ENCODE measurements around the gene CEL.

Gene CEL

GRCh38 chr9:133051966-133052539 is 9.7 kb upstream of the CEL start:
- no peak overlapping the region for H3K4me3 ChIP-seq (ENCODE audit: low read length)
- no peak for DNase-seq (ENCODE audit: low read depth)
- no peak for TF ChIP-seq CTCF (conservative IDR thresholded peaks at IDR 0.05; ENCODE audit: low read length)

GRCh38 chr9:133054194-133054890 is 7.4 kb upstream of the CEL start:
- no peak for DNase-seq (ENCODE audit: low read depth)
- no peak overlapping the region; the same call in 1 of the 2 replicates for H3K4me3 ChIP-seq (ENCODE audit: low read length)
- no peak for TF ChIP-seq CTCF (conservative IDR thresholded peaks at IDR 0.05; ENCODE audit: low read length)

- H3K4me3 ChIP-seq (ENCODE audit: low read length), result no peak overlapping the region; the same call in 1 of the 2 replicates
- no peak for TF ChIP-seq CTCF (conservative IDR thresholded peaks at IDR 0.05; ENCODE audit: low read length)
- peak; percentile 97 for DNase-seq (ENCODE audit: low read depth)
Measured at GRCh38 chr9:133054966-133055365, 6.8 kb upstream of the CEL start.

- H3K4me3 ChIP-seq (ENCODE audit: low read length), result no peak overlapping the region
- DNase-seq (ENCODE audit: low read depth), result no peak
- TF ChIP-seq CTCF (conservative IDR thresholded peaks at IDR 0.05; ENCODE audit: low read length), result no peak
Measured at GRCh38 chr9:133055788-133056420, 5.9 kb upstream of the CEL start.

GRCh38 chr9:133056533-133056932 is 5.2 kb upstream of the CEL start:
- TF ChIP-seq CTCF (conservative IDR thresholded peaks at IDR 0.05; ENCODE audit: low read length), result no peak
- peak; percentile 55 for DNase-seq (ENCODE audit: low read depth)
- H3K4me3 ChIP-seq (ENCODE audit: low read length), result no peak overlapping the region

GRCh38 chr9:133057006-133057405 is 4.8 kb upstream of the CEL start:
- no peak for DNase-seq (ENCODE audit: low read depth)
- no peak overlapping the region for H3K4me3 ChIP-seq (ENCODE audit: low read length)
- no peak for TF ChIP-seq CTCF (conservative IDR thresholded peaks at IDR 0.05; ENCODE audit: low read length)

- no peak overlapping the region for H3K4me3 ChIP-seq (ENCODE audit: low read length)
- TF ChIP-seq CTCF (conservative IDR thresholded peaks at IDR 0.05; ENCODE audit: low read length), result no peak
- DNase-seq (ENCODE audit: low read depth), result no peak
Measured at GRCh38 chr9:133057553-133057952, 4.2 kb upstream of the CEL start.
